Putamen (tissue), 1 donor: ENCODE results near the gene UNC5CL.

Source experiments
- DNase-seq: peaks from one replicate; pipeline ENCODE4 v3.0.0-alpha.2; 2016; ENCODE audit warnings: low spot score

UNC5CL gene

DNA sequence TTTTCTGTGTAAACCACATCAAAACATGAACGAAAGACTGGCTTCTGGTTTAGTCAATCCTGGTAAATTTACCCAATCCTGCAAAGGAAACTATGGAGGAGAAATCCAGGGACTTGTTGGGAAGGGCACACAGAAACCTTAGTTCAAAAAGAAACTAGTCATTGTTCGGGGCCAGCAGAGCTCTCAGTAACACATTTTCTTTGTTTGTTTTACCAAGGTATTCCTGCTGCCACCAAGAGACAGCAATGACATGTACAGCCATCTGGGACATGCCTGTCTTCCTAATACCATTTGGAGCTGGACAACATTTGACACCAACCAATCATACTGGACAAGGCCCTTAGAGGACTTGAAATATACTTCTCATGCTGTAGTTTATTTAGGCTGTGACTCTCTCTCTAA is 24.9 kb upstream of the UNC5CL start:
- DNase-seq = no peak

DNA sequence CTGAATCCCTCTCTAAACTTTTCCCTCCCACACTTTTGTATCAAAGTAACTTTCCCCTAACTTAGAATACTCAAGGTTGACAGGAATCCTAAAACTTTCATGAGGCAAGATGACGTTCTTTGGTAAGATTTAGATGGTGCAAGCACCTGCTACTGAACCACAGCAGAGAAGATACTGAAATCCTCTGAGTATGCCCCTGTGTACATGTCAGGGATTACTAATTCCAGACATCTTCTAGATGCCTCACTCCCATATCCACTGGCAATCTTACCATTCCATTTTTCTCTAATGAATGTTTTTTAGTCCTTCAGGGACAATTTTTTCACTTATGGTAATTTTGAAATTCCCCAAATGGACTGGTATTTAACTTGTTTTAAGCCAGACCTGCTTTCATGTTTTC is 23.0 kb upstream of the UNC5CL start:
- DNase-seq = no peak

DNA sequence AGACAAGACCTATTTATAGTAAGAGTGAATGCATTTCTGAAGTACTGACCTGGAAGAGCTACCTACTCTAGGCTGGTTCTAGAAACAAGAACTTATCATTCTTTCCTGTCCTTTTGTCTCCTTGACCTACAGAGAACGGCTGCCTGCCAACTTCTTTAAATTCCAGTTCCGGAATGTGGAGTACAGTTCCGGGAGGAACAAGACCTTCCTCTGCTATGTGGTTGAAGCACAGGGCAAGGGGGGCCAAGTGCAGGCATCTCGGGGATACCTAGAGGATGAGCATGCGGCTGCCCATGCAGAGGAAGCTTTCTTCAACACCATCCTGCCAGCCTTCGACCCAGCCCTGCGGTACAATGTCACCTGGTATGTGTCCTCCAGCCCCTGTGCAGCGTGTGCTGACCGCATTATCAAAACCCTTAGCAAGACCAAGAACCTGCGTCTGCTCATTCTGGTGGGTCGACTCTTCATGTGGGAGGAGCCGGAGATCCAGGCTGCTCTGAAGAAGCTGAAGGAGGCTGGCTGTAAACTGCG is 22.2 kb upstream of the UNC5CL start:
- no peak for DNase-seq

DNA sequence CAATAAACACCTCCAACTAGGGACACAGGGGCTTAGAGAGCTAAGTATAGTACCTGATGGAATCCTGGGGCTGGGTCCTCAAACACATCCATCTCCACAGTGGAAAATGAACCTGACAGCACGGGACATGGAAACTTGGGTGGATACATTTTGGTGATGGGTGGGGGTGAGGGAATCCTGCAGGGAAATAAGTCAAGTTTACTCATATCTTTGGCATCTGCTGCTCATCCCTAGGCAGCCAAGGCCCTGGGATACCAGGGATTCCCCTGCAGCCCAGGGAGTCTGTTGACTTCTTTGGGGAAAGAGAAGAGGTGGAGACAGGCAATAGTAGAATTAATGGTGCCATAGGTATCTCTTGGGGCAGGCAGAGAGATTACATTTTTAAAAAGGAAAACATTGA is 20.5 kb upstream of the UNC5CL start:
- DNase-seq = no peak

DNA sequence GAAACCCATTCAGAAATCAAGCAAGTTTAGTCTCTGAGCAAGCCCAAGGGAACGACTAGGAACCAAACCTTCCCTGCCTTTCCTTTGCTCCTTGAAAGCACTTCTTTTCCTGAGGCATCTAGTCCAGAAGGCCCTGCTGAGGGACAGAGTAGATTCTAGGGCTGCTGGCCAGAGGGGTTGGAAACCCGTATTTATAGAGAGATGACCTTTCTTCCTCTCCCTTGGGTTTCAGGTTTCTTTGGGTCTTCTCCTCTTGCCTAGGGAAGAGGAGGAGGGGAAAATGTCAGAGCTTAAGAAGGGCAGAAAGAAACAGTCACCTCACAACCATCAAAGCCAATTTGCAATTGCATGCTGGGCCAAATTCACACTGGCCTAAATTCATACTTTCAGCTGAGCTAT is 19.8 kb upstream of the UNC5CL start:
- no peak for DNase-seq

DNA sequence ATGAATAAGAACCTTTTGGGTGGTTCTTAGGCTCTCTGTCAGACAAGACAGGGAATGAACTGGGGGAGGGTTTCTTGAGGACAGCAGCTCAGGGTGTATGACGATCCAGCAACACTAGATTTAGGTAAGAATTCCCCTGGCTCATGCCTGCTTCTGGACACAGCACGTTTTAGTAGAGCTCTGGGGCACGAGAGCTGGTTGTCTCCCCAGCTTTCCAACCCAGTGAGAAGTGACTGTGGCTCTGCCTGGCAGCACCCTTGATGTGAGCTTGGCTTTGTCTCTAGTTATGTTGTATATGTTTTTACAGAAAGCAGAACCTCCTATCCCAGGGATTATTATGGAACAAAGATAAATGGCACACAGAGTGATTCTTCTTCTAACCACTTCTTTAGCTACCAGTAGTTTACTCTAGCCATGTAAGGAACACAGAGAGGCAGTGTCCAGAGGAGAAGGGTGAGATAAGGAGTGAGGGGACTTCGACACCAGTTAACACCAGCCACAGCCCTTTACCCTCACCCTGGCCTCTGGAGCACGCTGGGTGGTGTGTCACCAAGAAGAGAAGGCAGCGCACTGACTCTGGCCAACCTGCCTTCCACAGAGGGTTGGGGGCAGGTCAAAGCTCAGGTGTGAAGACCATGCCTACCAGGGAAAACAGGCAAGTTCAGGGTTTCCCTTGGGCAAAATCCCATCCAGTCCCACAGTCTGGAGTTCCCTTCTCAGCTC is 17.9 kb upstream of the UNC5CL start:
- no peak for DNase-seq

DNA sequence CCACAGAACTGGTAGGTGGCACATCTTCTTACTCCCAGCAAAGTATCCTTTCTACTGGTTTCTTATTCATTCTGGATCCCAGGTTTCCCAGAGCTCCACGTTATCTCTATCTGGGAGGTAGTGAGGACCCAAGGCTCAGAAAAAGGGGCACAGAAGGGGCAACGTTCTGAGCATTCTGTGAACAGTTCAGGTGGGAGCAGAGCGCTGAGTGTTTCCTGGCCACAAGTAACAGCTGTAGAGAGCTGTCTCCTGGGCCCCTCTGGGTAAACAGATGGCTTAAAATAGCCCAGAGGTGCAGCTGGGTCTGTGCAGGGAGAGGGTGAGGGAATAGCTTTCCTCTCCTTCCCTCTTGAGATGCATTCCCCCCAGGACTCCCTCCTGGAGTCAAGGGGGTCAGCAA is 16.1 kb upstream of the UNC5CL start:
- no peak for DNase-seq

DNA sequence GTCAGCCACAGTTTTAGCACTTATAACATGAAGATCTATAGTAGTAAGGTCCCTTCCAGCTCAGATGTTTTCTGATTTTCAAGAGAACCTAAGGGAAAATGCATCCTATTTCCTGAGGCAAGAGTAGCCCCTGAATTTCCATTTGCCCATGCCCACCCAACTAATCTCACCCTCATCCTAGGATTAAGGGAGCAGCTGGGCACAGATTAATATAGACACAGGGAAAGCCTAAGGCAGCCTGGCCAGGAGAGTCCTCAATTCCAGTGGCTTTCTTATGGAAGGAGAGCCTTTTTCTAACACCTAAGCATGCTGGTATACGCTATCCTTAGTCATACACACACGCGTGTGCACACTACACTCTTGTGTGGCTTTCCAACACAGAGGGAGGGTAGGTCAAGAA is 15.5 kb upstream of the UNC5CL start:
- DNase-seq = no peak

DNA sequence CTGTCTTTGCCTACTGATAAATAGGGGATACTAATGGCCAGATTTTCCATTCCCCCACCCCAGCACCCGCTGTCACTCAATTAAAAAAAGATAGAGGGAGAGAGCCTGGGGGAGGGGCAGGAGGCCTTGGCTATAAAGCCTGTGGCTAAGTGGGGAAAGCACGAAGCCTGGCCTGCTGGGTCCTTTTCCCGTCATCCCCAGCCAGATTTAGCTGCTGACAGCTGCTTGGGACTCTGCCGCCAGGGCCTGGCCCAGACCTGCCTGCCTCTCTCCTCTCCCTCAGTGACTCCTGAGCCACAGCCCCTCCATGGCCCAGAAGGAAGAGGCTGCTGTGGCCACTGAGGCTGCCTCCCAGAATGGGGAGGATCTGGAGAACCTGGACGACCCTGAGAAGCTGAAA is 14.0 kb upstream of the UNC5CL start, which contains the start of gene APOBEC2:
TSS of gene APOBEC2 (plus strand) at position 162 of the 400 bp plus-strand sequence. CDS start at position 308, 146 bp downstream.
- no peak for DNase-seq

DNA sequence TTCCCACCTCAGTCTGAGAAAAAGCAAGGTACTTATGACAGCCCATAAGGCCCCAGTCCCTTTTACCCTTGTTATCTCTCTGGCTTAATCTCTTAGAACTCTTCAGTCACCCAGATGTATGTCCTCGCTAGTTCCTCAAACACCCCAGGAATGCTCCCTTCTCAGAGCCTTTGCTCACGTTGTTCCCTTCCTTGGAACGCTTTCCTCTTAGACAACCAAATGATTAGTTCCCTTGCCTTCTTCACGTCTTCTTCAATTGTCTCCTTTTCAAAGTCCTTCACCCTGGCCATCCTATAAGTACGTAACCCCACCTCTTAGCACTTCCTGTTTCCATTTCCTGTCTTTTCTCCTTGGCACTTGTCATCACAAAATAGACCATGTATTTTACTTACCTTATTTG is 12.9 kb upstream of the UNC5CL start:
- no peak for DNase-seq

DNA sequence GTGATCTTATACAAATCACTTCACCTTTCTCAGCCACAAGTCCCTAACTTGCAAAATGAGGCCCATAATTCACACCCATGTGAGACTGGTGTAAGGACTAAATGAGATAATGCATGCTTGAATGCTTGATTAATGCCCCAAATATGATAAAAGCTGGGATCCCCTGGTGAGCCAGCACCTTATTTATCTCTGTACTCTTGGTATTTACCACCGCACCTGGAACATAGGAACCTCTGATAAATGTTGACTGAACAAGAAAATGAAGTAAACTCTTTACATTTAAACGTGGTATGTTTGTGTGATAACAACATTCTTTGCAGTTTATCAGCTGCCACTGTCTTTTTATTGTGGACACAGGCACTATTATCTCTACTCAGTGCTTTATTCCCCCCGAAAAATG is 11.5 kb upstream of the UNC5CL start:
- no peak for DNase-seq

DNA sequence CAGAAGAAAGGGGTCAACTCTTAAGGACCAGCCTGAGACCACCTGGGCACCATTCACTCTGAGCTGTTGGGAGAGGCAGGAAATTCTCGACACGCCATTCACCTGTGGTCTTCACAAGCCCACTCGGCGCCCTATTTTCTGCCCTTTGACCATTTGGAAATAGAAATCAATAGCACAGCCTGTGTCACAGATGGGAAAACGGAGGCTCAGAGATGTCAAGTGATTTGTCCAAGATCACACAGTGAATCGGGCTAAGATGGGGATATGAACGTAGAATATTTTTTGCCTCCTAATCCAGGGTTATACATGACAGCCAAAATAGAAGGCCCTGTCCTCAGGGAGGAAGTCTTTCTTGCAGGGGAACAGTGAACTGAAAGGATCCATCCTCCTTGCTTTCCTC is 10.9 kb upstream of the UNC5CL start:
- no peak for DNase-seq

DNA sequence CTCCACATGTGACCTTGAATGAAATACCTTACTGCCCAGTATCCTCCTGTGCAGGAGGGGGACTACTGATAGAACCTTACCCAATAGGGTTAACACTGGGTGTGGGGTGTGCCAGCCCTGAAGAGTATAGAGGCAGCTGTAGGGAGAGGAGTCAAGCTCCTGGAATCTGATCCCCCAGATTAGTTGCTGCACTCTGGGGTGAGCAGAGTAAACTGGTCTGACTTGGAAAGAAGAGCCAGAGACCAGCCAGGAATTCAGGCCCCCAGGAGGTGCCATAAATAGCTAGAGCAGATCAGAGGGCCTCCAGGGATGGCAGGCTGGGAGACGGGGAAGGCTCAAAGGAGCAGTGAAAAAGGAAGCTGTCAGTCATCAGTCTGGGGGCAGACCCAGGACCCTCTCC is 10.5 kb upstream of the UNC5CL start:
- no peak for DNase-seq

DNA sequence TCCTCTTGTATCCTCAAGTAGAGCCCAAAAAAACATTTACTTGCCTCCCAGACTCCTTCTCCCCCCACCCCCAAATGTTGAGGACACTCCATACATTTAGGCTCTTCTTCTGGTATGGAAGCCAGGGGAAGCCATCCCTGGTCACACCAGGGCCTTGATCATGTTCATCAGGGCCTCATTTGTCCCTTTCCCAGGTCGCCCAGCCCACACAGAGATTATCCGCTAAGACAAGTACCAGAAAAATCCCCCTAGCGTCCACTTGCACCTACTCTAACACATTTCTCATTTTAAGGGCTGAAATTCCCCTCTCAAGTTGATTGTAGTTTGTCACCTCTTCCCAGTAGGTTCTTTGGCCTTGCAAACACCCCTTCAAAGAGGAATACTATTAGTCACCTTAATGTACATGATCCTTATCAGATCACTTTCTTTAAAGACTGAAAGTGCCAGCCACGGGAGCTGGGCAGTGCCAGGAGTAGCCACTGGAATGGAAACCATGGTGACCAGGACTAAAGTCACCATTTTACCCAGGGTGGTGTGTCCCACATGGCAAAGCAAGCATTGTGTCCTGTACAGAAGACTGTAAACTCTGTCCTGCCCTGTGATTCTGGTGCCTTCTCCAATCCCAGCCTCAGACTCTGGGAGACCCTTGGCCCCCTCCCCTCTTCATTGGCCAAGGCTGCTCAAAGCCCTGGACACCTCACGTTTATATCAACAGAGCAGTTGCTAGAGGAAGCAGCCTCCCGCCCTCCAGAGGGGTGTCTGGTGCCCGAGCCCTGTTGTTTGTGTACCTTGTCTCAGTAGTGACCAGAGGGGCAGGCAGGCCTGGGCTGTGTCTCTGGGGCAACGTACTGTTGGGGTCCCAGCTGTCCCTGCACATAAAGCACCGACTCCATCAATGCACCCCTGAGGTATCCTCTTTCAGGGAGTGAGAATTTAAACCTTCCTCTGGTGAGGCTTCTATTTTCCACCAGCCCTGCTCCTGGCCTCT is 9.0 kb upstream of the UNC5CL start:
- no peak for DNase-seq

DNA sequence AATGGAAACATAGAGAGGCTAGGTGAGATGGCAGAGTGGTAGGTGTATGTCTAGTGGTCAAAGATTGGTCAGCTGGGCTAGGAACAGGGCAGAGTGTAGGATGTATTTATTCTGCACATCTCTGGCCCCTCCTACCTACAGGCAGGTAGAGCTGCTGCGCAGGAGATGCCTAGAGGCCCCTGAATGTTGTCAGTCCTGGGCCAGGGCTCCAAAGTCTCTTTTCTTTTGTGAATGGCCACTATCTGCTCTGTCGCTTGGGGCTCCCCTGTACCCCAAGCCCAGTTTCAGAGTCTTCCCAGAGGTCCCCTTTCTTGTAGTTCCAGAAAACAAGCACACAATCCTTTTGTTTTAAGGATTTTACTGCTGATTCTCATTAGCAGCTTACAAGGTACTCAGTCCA is 8.3 kb upstream of the UNC5CL start:
- DNase-seq = no peak

DNA sequence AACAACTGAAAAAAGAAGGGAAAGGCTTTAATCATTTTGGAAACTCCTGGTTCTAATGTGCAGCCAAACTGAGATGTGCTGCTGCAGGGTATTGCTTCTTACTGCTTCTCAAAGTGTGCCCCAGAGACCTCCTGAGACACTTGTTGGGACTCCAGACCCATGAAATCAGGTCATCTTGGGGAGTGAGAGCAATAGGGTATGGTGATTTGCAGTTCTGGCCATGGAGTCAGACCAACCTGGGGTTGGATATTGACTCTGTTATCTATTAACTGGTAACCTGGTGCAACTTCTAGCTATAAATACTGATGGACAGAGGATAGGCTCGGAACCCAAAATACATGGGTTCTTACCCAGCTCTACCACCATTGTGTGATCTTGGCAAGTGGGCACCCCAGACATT is 7.1 kb upstream of the UNC5CL start:
- DNase-seq = no peak

DNA sequence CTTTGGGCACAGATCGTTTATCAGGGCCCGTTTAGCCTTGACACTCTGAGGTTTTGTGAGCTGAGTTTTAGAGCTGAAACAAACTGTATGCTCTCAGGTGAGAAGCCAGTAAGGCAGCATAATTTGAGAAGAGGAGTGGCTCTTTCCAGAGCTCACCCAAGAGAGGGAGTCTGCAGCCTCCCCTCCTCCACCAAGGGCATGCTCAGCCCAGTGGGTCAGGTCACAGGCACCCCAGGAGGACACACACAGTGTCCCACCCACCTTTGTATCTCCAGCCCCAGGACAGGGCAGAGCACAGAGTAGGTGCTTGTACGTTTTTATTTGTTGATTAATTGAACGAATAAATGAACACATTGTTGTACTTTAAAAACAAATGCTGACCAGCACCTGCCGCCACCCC is 6.6 kb upstream of the UNC5CL start:
- DNase-seq = no peak

DNA sequence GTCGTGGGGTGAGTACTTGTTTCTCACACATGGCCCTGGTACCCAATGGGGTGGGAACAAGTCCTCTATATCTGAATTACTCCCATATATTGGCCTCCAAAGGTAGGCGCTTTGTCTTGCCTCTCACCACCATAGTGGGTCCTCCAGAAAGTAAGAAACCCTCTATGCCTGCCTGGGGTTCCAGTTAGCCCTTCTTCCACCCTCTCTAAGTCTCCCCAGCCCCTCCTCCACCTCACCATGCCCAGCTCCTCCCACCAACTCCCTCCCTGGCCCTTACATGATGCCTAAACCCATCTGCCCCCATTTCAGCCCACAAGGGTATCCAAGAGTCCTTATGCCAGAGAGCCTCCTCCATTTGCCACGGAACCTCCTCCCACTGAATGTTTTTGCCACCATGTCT is 4.1 kb upstream of the UNC5CL start:
- no peak for DNase-seq

DNA sequence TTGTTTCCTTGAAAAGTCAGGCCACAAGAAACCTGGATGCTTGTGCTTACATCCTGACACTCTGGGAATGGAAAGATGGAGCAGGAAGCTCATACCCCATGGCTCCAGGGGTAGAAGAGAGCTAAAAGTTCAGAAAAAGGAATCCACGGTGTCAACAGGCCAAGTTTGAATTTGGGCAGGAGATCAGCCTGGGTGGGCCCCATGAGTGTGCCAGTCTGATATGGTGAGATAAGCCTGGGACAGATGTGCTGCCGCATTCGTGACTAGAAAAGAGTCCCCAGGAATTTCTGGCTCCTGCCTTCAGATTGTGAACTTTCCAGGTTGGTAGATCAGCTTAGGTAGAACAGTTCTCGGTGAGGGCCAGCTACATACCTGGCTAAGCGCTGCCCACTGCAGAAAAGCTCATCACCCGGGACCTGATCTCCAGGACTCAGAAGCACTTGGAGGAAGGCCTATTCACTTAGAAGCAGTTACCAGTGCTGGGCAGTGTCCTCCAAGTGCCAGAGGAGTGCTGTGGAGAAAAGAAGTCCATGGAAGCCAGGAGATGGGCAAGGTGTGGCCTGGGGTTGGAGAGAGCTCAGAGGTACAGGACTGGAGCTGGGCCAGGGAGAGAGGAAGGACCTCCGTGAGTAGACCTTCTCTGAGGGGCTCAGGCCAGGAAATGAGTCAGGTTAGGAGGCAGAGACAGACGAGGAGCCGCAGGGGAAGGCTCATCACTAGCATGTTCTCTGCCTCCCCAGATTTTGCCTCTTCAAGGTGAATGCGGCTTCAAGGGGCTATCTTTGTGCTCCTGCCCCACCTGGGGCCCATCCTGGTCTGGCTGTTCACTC is 3.4 kb upstream of the UNC5CL start, which contains the start of gene TSPO2:
TSS of gene TSPO2 (plus strand) at position 242 of the 830 bp plus-strand sequence. CDS start at position 761, 519 bp downstream.
- DNase-seq = no peak

DNA sequence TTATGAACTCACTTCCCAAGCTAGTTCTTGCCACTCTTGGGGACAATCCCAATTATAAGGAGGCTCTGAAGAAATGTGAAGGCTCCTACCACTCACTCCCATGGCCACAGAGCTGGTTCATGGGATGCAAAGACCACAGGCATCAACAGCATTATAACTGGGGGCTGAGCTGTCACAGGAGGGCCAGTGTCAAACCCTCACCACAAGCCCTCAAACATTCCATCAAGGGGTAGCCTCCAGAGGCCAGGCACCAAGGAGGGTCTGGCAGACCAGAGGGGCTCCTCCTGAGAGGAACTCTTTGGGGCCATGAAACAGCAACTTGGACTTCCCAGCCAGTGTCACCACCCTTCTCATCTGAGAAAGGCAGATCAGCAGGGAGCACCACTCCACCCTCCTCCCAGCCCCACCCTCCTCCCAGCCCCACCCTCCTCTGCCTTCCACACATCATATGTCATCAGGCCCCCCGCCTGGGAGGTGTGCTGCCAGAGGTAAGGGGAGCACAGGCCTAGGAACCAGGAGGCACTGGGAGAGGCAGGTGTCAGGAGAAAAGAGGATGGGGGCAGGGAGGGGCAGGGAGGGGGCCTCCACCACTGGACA is 2.0 kb upstream of the UNC5CL start:
- no peak for DNase-seq

DNA sequence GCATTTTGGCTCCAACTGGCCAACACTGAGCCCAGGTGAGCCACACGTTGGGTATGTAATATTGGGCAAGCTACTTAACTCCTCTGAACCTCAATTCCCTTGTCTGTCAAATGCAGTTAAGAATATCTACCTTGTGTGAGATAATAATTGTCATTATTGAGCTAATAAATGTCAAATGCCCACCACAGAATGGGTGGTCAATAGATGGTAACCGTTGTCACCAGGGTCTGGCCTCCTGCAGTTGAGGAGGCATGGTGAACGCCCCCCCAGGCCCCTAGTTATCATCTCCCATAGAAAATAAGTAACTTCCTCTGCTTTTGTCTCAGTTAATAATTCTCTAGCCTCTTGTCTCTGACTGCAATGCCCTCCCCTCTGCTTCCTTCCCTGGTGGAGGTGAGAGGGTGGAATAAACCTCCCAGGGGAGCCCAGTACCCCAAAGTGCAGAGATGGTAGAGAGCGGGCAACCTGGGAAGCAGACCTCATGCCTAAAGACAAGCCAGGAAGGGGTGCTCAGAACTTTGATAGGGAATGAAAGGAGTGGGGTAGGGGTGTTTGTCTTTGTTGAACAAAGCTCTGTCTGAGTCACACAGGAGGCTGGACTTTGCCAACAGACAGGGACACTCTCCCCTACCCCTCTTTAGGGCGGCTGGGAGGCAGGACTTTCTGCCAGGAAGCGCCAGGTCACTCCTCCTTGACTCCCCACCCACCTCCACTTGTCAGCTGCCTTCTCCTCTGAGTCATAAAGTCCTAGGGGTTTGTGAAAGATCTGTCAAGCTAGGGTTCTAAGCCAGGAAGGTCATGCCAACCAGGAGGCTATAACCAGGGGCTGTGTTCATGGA is 1.3 kb upstream of the UNC5CL start:
- DNase-seq = no peak
